Panc1 (cell line): ENCODE results near the gene RNASE11. TPM values are rescaled to one million over a fixed set of nuclear protein-coding genes. Genes with fewer than 3 reads are reported as not detected.
"Not testable (repeated sequence)": the region's sequence is repeated elsewhere in the genome, so short reads cannot be mapped to it uniquely, and the experiment has no call there.

Source experiments
- ATAC-seq: fragments of 200-7000 bp; cut with Tn5 transposase; 2 replicates; pipeline ENCODE4 v1.9.1; 2020; ENCODE audit warnings: mild to moderate bottlenecking, moderate library complexity
- BruUV-seq: library from RNA; stranded (reverse); fragments of 400-500 nt; replicated peaks from 2 replicates; lab custom pipeline; 2021; lab: Mats Ljungman, UMichigan
- CTCF ChIA-PET: fragments of 300-600 bp; sonication (Branson Sonifier 250); formaldehyde crosslinking; loops from one replicate; lab custom pipeline; 2022; ENCODE audit warnings: antibody characterized with exemption; lab: Charles Lee
- POLR2A ChIA-PET: fragments of 300-600 bp; sonication (Branson Sonifier 250); formaldehyde crosslinking; loops from one replicate; lab custom pipeline; 2022; ENCODE audit warnings: antibody characterized with exemption; lab: Charles Lee
- DNase-seq: peaks from one replicate; pipeline ENCODE4 v3.0.0-alpha.2; 2010; ENCODE audit warnings: low read depth, low spot score
- H3K27ac ChIP-seq: 2 replicates; pipeline ENCODE4 v1.5.1; 2011; ENCODE audit warnings: mild to moderate bottlenecking, low read length, inconsistent platforms
- H3K27me3 ChIP-seq: fragments of 200-500 bp; sonication (Bioruptor generic); 2 replicates; pipeline ENCODE4 v1.6.0; 2014; ENCODE audit warnings: low read length, inconsistent platforms; ENCODE audit not compliant: control insufficient read depth, insufficient read depth
- H3K36me3 ChIP-seq: fragments of 200-500 bp; sonication (Bioruptor generic); 2 replicates; pipeline ENCODE4 v1.5.1; 2014; ENCODE audit warnings: inconsistent platforms, mild to moderate bottlenecking, low read length, moderate library complexity; ENCODE audit not compliant: control insufficient read depth, insufficient read depth
- H3K4me1 ChIP-seq: 2 replicates; pipeline ENCODE4 v1.5.1; 2011; ENCODE audit warnings: inconsistent platforms, mild to moderate bottlenecking, low read length, moderate library complexity; ENCODE audit not compliant: control insufficient read depth, insufficient read depth
- H3K4me3 ChIP-seq, 2 experiments: 2 replicates each; pipeline ENCODE4 v1.5.1; 2011 to 2012; ENCODE audit warnings: low read depth in 2 of 2, low read length in 2 of 2, mild to moderate bottlenecking in 2 of 2, inconsistent platforms in 1 of 2, moderate library complexity in 1 of 2
- H3K9me3 ChIP-seq: fragments of 200-500 bp; sonication (Bioruptor generic); 2 replicates; pipeline ENCODE4 v1.5.1; 2014; ENCODE audit warnings: low read depth, mild to moderate bottlenecking, inconsistent platforms, low read length, moderate library complexity; ENCODE audit not compliant: control insufficient read depth, insufficient read depth
- POLR2AphosphoS5 ChIP-seq: IDR thresholded peaks from 2 replicates; pipeline ENCODE4 v1.6.1; 2012; ENCODE audit warnings: mild to moderate bottlenecking, low read depth, low read length, moderate library complexity
- SIN3A ChIP-seq: IDR thresholded peaks from 2 replicates; pipeline ENCODE4 v1.6.1; 2012; ENCODE audit warnings: low read depth, mild to moderate bottlenecking, low read length, moderate library complexity, borderline replicate concordance; ENCODE audit not compliant: insufficient read depth
- TCF7L2 ChIP-seq: IDR thresholded peaks from 2 replicates; pipeline ENCODE4 v1.6.1; 2011; ENCODE audit warnings: mild to moderate bottlenecking, low read depth, low read length, inconsistent platforms
- in situ Hi-C: cut with HindIII; loops from 2 replicates; pipeline ENCODE4 v1.10.0; 2016; ENCODE audit warnings: low sequenced_read_pairs, low pct_unique_long_range_greater_than_20kb
- intact Hi-C: fragments of 100-400 bp; cut with micrococcal nuclease; formaldehyde crosslinking; loops from one replicate; pipeline ENCODE4 v1.10.0; 2022; ENCODE audit not compliant: unreplicated experiment
- total RNA-seq: library from RNA; stranded (reverse); gene quantifications from one replicate; pipeline ENCODE4 v1.2.1, GENCODE V29; 2021; ENCODE audit not compliant: unreplicated experiment
- TF ChIP-seq, protein P1 (sequence below), 2 experiments: IDR thresholded peaks; 2 replicates each; pipeline ENCODE4 v1.6.1; 2011 to 2012; ENCODE audit warnings: low read depth in 2 of 2, control low read depth in 1 of 2, low read length in 1 of 2, mild to moderate bottlenecking in 1 of 2, moderate library complexity in 1 of 2; ENCODE audit not compliant: insufficient read depth in 1 of 2
- TF ChIP-seq, protein P2 (sequence below): fragments of 450-650 bp; IDR thresholded peaks from 2 replicates; pipeline ENCODE4 v1.5.1; 2017; ENCODE audit warnings: mild to moderate bottlenecking

RNASE11 gene
- total RNA-seq, 1 experiment from 2014 or later, result not detected

DNA sequence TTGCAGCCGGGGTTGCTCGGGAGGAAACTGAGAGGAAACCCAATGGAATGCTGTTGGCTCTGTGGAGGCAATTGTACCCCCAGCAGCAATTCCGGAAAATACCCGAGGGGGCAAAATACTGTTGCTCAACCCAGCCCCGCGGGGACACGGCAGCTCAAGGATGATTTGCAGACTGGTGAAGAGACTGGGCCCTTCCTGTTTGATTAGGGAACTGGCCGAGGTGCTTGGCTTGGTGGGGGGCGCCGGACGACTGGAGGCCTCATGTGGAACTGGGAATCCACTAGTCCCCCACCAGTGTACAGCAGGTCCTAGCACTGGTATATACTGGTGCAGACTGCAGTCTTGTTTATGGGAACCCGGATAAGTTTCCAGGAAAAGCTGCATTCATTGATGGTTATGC is 13.7 kb upstream of the RNASE11 start:
- Histone ChIP-seq H3K4me1 (no peaks in the 10 kb centered on the region), H3K36me3 (no peaks in the 10 kb centered on the region), H3K27me3 (no peaks in the 10 kb centered on the region), H3K27ac (no peak overlapping the region), H3K4me3 (no peak overlapping the region), H3K9me3 (no peaks in the 10 kb centered on the region)
- BruUV-seq, result no TSS peak
- CTCF ChIA-PET, result no interaction called here
- intact Hi-C loops, result no loop called here
- no peak for DNase-seq
- TF ChIP-seq, protein P1, sequence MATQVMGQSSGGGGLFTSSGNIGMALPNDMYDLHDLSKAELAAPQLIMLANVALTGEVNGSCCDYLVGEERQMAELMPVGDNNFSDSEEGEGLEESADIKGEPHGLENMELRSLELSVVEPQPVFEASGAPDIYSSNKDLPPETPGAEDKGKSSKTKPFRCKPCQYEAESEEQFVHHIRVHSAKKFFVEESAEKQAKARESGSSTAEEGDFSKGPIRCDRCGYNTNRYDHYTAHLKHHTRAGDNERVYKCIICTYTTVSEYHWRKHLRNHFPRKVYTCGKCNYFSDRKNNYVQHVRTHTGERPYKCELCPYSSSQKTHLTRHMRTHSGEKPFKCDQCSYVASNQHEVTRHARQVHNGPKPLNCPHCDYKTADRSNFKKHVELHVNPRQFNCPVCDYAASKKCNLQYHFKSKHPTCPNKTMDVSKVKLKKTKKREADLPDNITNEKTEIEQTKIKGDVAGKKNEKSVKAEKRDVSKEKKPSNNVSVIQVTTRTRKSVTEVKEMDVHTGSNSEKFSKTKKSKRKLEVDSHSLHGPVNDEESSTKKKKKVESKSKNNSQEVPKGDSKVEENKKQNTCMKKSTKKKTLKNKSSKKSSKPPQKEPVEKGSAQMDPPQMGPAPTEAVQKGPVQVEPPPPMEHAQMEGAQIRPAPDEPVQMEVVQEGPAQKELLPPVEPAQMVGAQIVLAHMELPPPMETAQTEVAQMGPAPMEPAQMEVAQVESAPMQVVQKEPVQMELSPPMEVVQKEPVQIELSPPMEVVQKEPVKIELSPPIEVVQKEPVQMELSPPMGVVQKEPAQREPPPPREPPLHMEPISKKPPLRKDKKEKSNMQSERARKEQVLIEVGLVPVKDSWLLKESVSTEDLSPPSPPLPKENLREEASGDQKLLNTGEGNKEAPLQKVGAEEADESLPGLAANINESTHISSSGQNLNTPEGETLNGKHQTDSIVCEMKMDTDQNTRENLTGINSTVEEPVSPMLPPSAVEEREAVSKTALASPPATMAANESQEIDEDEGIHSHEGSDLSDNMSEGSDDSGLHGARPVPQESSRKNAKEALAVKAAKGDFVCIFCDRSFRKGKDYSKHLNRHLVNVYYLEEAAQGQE (IDR thresholded peaks at IDR 0.05; ENCODE audit: insufficient read depth in 1 of 2, low read depth in 2 of 2, low read length in 1 of 2), result no peak
- TF ChIP-seq POLR2AphosphoS5, result no peak
- TF ChIP-seq, protein P2, sequence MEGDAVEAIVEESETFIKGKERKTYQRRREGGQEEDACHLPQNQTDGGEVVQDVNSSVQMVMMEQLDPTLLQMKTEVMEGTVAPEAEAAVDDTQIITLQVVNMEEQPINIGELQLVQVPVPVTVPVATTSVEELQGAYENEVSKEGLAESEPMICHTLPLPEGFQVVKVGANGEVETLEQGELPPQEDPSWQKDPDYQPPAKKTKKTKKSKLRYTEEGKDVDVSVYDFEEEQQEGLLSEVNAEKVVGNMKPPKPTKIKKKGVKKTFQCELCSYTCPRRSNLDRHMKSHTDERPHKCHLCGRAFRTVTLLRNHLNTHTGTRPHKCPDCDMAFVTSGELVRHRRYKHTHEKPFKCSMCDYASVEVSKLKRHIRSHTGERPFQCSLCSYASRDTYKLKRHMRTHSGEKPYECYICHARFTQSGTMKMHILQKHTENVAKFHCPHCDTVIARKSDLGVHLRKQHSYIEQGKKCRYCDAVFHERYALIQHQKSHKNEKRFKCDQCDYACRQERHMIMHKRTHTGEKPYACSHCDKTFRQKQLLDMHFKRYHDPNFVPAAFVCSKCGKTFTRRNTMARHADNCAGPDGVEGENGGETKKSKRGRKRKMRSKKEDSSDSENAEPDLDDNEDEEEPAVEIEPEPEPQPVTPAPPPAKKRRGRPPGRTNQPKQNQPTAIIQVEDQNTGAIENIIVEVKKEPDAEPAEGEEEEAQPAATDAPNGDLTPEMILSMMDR, result no peak
- no peak for TF ChIP-seq TCF7L2
- no peak for TF ChIP-seq SIN3A
- POLR2A ChIA-PET, result no interaction called here
- in situ Hi-C loops, result no loop called here
- ATAC-seq, result no peak

DNA sequence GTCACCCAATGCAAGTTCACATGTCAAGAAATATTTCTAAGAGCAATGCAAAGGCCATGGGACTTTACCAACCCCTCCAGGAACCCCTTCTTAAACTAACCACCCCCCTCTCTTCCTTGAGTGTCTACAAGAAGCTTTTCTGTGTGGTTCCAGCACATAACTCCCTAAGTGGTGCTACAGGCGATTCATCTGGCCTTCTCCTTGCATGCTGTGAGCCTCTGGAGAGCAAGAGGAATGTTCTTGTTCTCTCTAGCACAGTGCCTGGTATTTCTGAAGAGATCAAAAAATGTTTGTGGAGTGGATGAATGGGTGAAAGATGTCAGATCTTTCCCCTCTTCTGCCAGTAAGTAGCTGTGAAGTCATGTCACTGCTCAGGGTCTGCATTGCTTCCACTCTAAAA is 9.3 kb upstream of the RNASE11 start:
- no TSS peak for BruUV-seq
- DNase-seq (no peak), ATAC-seq (no peak)
- in situ Hi-C loops, result no loop called here
- TF ChIP-seq POLR2AphosphoS5, result no peak
- TF ChIP-seq, protein P1 (IDR thresholded peaks at IDR 0.05; ENCODE audit: insufficient read depth in 1 of 2, low read depth in 2 of 2, low read length in 1 of 2), result no peak
- ChIA-PET CTCF (no interaction called here), POLR2A (no interaction called here)
- no peaks in the 10 kb centered on the region for H3K4me1 ChIP-seq
- H3K27ac ChIP-seq, result no peak overlapping the region
- no peaks in the 10 kb centered on the region for H3K36me3 ChIP-seq
- H3K27me3 ChIP-seq, result no peaks in the 10 kb centered on the region
- no peaks in the 10 kb centered on the region for H3K9me3 ChIP-seq
- H3K4me3 ChIP-seq, result no peak overlapping the region
- intact Hi-C loops, result no loop called here

DNA sequence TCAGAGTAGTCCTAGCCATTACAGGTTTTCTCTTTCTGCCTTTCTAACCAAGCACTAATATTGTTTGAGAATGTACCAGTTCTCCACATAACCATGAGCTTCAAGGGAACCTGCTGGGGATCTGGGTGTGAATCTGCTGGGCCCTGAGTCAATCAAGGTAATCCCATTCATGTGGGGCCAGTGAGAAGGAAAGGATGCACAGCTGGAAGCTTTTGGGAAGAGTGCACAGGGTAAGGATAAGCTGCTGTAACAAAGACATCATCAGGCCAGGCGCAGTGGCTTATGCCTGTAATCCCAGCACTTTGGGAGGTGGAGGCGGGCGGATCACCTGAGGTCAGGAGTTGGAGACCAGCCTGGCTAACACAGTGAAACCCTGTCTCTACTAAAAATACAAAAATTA is 7.9 kb upstream of the RNASE11 start:
- H3K4me1 ChIP-seq, H3K36me3 ChIP-seq, intact Hi-C loops, POLR2A ChIA-PET, in situ Hi-C loops, H3K4me3 ChIP-seq, H3K27ac ChIP-seq, CTCF ChIA-PET, BruUV-seq, H3K9me3 ChIP-seq, H3K27me3 ChIP-seq, ATAC-seq, DNase-seq: not testable (repeated sequence)
